Stimulated activated CD8-positive, alpha-beta memory T cell treated with anti-CD3 and anti-CD28 coated beads, Interleukin-15, amount 100 ng/mL, for 1 hour (primary cell): Measurements from ENCODE around the gene JAM3.

ENCODE experiments used
- DNase-seq: peaks from one replicate; pipeline ENCODE4 v3.0.0-alpha.2; 2020; ENCODE audit warnings: low read depth

Gene JAM3

DNA sequence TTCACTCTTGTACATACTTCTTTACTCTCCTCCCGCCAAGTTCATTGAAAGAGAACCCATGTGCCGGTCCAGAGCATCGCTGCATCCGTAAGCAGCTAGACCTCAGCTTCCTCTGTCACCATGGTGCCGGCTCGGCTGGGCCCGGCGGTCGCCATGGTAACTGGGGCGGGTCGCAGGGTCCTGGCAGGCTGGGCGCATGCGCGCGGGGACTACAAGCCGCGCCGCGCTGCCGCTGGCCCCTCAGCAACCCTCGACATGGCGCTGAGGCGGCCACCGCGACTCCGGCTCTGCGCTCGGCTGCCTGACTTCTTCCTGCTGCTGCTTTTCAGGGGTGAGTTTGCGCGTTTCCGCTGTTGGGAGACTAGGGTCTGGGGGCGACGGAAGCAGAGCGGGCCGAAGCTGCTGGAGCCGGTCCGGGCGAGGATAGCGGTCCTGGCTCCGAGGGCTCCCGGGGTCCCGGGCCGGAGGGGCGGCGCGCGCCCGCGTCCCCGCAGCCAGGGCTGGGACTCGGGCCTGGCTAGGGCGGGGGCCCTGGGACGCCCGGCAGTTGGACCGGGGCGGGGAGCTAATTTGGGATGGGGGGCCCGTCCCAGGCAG, at the start of gene JAM3:
TSS of gene JAM3 (plus strand) at position 244 of the 597 bp plus-strand sequence. CDS start at position 256, 12 bp downstream.
- DNase-seq = peak; percentile 91

DNA sequence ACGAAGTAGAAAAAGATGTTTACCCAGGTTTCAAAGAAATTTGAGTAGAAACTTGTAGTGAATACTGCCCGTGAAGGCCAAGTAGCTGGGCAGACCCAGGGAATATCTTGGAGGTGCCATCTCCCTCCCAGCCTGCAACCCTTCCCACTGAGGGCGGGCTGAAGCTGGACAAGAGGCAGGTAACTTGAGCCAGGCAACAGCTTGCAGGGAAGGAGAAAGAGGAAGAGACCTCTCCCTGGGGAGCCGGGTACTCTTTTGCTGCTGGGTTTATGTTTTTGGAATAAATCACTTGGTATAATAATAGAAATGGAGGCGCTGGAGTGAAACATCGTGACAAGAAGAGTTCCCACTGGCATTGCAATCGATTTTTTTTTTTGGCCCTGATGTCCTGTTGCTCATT, 49.4 kb upstream of the JAM3 start:
- DNase-seq = no peak

GRCh38 chr11:134020598-134020997, 48.3 kb upstream of the JAM3 start:
- no peak for DNase-seq

- DNase-seq = no peak
Observed at GRCh38 chr11:134021326-134021725, 47.5 kb upstream of the JAM3 start.

DNA sequence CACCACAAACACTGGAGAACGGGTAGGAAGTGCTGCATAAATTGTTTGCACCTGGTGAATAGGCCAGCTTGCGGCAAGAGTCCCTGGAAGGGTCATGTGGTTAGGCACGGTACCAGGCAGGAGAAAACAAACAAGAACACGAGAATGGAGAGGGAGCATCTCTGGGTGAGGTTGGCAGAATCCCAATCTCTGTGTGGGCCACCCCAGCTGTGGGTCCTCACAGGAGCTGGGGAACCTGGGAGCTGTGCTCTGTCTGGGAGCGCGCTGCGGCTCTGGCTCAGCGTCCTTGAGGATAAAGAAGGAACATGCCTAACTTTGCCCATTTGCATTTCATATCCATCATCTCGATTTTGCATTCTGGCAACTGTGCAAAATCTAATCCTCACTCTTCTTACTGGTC, 46.1 kb upstream of the JAM3 start:
- no peak for DNase-seq

GRCh38 chr11:134024420-134025081, 44.3 kb upstream of the JAM3 start:
- DNase-seq = no peak

- DNase-seq = no peak
Observed at GRCh38 chr11:134025082-134025429, 43.8 kb upstream of the JAM3 start.

DNA sequence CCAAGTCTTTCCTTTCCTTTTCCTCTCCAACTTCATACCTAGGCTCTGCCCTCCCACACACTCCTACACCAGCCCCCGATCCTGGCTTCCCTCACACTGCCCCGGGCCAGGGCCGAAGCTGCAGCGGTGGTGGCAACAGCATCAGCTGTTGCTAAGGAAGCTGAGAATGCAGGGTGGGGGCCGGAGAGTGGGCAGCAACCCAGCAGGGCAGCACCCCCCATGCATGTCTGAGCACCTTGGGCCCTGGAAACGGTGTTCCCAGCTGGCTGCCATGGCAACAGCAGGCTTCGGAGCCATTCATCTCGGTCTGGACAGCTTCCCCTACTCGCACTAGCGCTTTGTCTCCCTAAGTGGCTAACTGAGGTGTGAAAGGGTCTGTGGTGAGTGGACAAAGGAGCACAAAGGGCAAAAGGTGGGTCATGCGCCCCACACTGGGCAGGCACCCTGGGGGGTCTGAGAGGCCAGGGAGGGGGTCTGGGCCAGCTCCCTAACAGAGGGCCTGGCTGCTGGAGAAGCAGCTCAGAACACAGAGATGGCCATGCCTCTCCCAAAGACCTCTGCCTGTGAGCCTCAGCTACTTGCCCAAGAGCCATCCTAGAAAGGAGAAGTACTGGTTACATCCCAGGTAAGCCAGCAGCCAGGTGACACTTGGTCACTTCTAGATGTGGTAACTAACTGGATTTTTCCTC, 42.1 kb upstream of the JAM3 start:
- no peak for DNase-seq

DNA sequence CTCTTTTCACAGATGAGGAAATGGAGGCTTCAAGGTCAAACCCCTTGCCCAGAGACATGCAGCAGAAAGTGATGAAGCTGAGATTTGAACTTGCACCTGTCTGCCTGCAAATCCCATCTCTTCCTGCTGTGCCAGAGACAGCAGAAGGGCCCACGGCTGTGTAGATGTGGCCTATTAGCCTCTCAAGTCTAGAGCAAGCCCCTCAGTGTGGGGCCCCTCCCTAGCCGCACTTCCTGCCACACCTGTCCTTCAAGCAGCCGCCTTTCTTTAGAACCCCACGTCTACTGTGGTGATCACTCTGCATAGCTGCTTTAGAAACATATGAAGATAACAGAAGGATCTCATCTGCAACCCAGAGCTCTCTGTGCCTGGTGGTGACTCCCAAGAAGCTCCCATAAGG, 41.2 kb upstream of the JAM3 start:
- no peak for DNase-seq

- no peak for DNase-seq
Observed at GRCh38 chr11:134028368-134028920, 40.4 kb upstream of the JAM3 start.

- no peak for DNase-seq
Observed at GRCh38 chr11:134030853-134031252, 38.0 kb upstream of the JAM3 start.

DNA sequence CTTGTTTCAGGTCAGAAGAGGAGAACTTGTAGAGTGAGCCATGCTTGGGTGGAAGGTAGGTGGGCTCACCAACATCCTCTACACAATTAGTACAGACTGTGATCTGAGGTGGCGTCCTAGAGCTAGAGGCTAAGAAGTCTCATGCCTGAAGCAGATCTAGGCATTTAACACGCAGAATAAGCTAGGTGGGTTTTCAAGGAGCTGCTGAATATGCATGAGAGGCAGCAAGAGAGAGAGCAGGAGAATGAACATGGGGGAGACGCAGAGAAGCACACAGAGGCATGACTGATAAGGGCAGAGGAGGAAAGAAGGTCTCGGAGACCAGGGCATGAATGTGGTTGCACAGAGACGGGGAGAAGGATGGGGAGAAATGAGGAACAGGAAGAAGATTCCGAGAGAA, 36.8 kb upstream of the JAM3 start:
- DNase-seq = no peak

DNA sequence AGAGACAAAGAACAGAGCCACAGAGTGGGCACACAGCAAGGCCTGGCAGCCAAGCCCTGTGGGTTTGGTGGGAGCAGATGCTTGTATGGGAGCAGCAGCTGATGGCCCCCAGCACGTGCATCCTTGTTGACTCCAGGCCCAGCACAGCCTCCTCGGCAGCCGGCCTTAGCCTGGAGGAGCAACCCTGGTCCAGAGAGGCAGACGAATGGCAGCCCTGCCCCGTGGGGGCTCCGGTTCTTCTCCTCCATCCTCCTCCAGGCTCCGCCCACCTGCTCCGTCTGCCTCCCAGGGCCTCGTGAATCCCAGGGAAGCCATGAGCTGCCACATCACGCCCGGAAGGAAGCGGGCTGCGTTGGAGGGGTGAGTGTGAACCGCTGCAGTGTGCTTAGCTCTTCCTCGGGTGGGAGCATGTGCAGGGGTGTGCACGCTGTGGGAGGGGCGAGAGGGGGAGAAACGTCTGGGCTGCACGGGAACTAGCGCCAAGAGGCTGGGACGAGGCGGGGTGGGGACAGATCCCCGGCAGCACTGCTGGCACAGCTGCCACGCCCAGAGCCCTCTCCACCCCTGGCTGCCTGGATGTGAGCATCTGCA, 36.3 kb upstream of the JAM3 start:
- DNase-seq = no peak

DNA sequence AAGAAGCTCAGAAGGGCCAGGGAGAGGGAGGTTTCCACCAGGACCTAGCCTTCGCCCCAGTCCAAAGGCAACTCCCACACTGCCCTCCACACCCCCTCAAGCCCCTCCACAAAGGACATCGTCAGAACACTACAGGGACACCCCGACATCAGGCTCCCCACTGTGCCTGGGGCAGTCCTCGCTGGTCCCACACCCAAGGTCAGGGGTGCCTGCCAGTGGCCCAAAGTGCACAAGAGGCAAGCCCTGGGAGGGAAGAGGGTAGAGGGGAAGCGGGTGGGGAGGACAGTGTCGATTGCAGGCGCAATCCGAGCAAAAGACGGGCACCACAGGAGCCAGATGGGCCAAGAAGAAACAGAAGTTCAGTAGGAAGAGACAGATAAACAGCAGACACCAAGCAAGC, 35.6 kb upstream of the JAM3 start:
- no peak for DNase-seq

GRCh38 chr11:134033696-134034491, 35.0 kb upstream of the JAM3 start:
- peak; percentile 43 for DNase-seq

- DNase-seq = no peak
Observed at GRCh38 chr11:134034496-134035381, 34.1 kb upstream of the JAM3 start.

DNA sequence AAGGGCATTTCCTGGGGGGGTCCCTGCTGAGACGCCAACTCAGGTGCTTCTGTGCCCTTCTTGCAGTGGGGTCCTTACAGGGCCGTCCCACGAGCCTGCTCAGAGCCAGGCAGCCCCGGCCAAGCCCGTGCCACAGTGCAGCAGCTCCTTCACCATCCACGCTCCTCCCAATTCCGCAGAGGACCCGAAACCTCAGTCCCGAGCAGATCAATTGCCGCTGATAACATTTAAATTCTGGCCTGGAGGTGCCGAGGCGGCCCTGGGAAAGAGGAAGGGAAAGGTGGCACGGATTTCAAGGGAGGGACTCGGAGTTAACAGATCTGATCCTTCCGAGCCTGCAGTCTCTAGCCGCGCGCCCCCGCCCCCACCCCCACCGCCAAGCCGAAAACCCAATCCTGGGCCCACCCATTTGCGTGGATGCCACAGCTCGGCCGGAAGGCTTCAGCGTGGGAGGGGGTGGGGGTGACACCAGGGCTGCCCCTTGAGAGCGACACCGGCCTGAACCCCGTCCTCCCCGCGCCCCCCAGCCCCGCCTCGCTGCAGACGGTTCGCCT, 32.3 kb upstream of the JAM3 start:
- no peak for DNase-seq

DNA sequence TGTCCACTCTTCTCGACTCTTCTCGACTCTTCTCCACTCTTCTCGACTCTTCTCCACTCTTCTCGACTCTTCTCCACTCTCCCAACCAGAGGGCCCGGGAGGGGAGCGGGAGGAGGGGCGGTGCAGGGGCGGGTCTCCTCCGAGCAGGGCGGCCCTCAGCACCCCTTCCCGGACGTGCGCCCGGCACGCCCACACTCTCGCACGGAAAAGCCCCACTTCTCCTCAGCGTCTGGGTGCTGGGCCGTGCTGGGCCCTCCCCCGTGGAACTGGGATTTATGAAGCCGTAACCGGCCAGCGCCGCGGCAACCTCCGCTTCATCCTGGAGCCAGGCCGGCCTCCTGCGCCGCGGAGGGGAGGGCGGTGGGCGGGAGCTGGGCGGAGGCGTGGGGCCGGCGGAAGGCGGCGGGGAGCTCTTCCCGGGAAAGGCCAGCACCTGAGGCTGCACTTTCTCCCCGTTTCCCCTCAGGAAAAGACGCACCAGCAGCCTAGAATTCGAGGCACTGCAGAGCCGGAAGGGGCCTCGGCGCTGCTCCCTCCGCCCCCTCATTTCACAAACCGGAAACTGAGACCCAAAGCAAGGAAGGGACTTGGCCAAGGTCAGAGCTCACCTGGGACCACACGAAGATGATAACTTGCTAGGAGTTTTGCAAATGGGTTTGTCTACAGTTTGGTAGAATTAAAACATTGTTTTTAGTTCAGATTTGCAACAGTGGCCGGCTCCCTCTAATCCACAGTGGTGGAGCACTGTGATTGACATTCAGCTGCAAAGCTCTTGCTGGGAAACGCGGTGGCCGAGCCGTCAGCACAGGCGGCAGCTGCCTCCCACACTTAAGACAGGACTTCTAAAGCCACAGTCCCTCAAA, 31.6 kb upstream of the JAM3 start:
- DNase-seq = peak; percentile 39

DNA sequence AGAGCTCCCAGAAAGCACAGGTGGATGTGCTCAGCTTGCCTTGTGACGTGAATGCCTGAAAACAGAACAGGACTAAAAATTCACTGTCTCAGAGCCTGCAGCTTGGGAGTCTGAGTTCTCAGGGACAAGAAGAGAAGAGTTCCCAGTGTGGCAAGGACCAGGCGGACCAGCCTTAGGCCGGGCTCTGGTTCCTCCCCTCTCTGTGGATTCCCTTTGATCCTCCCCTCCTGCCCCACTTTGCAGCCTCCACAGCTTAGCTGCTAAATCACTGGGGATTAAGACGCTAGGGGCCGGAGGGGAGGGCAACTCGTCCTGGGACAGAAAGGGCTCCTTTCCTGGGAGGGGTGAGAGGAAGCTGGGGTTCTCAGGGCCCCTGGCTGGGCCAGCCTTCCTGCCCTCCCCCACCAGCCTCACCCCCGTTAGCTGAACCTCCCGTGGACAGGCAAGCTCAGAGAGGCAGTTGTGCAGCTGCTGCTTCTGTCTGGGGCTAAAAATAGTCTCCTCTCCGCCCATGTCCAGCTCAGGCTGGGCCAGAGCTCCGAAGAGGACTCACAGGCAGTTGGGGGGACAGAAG, 29.9 kb upstream of the JAM3 start:
- no peak for DNase-seq
